Measurements from ENCODE around the gene SNPH. TPM values are rescaled to one million over a fixed set of nuclear protein-coding genes. Genes with fewer than 3 reads are reported as not detected.

SNPH gene
- total RNA-seq, 1 donor from 2014 or later = 4.3 TPM

- Histone ChIP-seq H3K4me3 (no peak overlapping the region), H3K27ac (no peak overlapping the region), H3K4me1 (no peaks in the 10 kb centered on the region), H3K9me3 (no peaks in the 10 kb centered on the region), H3K36me3 (no peaks in the 10 kb centered on the region), H3K27me3 (peaks cover 8% of the 10 kb centered on the region)
- no peak for DNase-seq
- ATAC-seq = no peak
- TF ChIP-seq CTCF (IDR thresholded peaks at IDR 0.05) = no peak
- intact Hi-C loops (cut with DNase I) = no loop called here
These were observed 11.8 kb upstream of the SNPH start for GRCh38 chr20:1254254-1254653.

GRCh38 chr20:1255675-1256074 is 10.4 kb upstream of the SNPH start:
- no peak overlapping the region for H3K4me3 ChIP-seq
- no peaks in the 10 kb centered on the region for H3K9me3 ChIP-seq
- TF ChIP-seq CTCF (IDR thresholded peaks at IDR 0.05) = no peak
- H3K27ac ChIP-seq = no peak overlapping the region
- DNase-seq (no peak), ATAC-seq (no peak)
- no peaks in the 10 kb centered on the region for H3K4me1 ChIP-seq
- intact Hi-C loops (cut with DNase I) = no loop called here
- no peaks in the 10 kb centered on the region for H3K36me3 ChIP-seq
- peaks cover 8% of the 10 kb centered on the region for H3K27me3 ChIP-seq

DNA sequence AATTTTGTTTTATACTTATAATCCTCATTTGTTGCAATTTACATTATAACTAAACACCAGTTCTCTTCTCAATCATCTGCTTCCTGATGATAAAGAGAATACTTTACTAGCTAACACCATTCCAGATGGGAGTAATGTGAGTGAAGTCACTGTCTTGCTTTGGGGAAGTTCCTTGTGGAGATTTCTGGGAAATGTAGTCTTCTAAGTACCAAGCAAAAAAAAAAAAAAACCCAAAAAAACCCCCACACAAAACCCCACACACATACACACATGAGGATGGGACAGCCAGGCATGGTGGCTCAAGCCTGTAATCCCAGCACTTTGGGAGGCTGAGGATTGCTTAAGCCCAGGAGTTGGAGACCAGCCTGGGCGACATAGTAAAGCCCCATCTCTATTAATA is 2.2 kb upstream of the SNPH start:
- H3K27me3 ChIP-seq = no peaks in the 10 kb centered on the region
- ATAC-seq (no peak), DNase-seq (no peak)
- H3K27ac ChIP-seq = no peak overlapping the region
- no peak overlapping the region for H3K4me3 ChIP-seq
- H3K9me3 ChIP-seq = no peaks in the 10 kb centered on the region
- H3K4me1 ChIP-seq = peaks cover 11% of the 10 kb centered on the region
- no peaks in the 10 kb centered on the region for H3K36me3 ChIP-seq
- TF ChIP-seq CTCF (IDR thresholded peaks at IDR 0.05) = no peak
- intact Hi-C loops (cut with DNase I) = no loop called here

GRCh38 chr20:1264727-1265126 is 1.4 kb upstream of the SNPH start:
- intact Hi-C loops (cut with DNase I) = no loop called here
- TF ChIP-seq CTCF (IDR thresholded peaks at IDR 0.05) = no peak
- no peaks in the 10 kb centered on the region for H3K36me3 ChIP-seq
- H3K27me3 ChIP-seq = no peaks in the 10 kb centered on the region
- no peak overlapping the region for H3K4me3 ChIP-seq
- ATAC-seq (peak; percentile 45), DNase-seq (no peak)
- H3K4me1 ChIP-seq = peaks cover 11% of the 10 kb centered on the region
- no peak overlapping the region for H3K27ac ChIP-seq
- H3K9me3 ChIP-seq = no peaks in the 10 kb centered on the region

DNA sequence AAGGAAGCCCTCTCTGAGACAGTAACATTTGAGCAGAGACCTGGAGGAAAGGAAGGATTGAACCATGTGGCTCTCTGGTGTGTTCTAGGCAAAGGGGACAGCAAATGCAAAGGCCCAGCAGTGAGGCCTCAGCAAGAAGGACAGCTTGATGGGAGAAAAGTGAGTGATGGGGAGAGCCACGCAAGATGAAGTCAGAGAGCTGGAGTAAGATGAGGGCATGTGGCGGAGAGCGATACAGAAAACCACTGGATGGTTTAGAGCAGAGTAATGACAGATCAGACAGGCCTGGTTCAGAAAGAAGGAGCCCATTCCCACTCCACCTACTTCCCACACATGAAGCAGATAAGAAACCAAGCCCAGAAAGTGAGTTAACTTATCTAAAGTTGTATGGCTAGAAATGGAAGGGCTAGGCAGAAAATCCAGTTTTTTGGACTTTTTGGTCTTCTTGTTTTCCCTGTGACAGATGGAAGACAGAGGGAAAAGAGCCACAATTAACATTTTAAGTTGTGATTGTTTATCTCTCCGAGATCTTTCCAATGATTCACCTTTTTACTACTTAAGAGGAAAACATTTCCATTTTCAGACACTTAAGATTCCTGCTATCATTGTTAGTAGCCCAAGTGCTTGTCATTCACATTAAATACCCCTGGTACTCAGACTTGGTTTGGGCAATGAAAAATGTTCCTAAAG is 723 bp upstream of the SNPH start:
- no peak overlapping the region for H3K27ac ChIP-seq
- DNase-seq (no peak), ATAC-seq (no peak)
- TF ChIP-seq CTCF (IDR thresholded peaks at IDR 0.05) = no peak
- no peaks in the 10 kb centered on the region for H3K27me3 ChIP-seq
- H3K36me3 ChIP-seq = no peaks in the 10 kb centered on the region
- H3K9me3 ChIP-seq = no peaks in the 10 kb centered on the region
- H3K4me1 ChIP-seq = peaks cover 11% of the 10 kb centered on the region
- intact Hi-C loops (cut with DNase I) = no loop called here
- H3K4me3 ChIP-seq = peak overlapping the region; percentile 80

GRCh38 chr20:1265916-1266166 is 253 bp upstream of the SNPH start:
- H3K9me3 ChIP-seq = no peaks in the 10 kb centered on the region
- no peak for TF ChIP-seq CTCF (IDR thresholded peaks at IDR 0.05)
- no peak overlapping the region for H3K27ac ChIP-seq
- ATAC-seq = no peak
- no peaks in the 10 kb centered on the region for H3K36me3 ChIP-seq
- peaks cover 11% of the 10 kb centered on the region for H3K4me1 ChIP-seq
- no peak for DNase-seq
- no peaks in the 10 kb centered on the region for H3K27me3 ChIP-seq
- intact Hi-C loops (cut with DNase I) = no loop called here
- peak overlapping the region; percentile 80 for H3K4me3 ChIP-seq
